ENCODE results near the gene TC2N.
"Not testable (repeated sequence)": the region's sequence is repeated elsewhere in the genome, so short reads cannot be mapped to it uniquely, and the experiment has no call there.

The TC2N gene

GRCh38 chr14:91866511-91867295, 633 bp downstream of the TC2N start:
- DNase-seq, result no peak

DNA sequence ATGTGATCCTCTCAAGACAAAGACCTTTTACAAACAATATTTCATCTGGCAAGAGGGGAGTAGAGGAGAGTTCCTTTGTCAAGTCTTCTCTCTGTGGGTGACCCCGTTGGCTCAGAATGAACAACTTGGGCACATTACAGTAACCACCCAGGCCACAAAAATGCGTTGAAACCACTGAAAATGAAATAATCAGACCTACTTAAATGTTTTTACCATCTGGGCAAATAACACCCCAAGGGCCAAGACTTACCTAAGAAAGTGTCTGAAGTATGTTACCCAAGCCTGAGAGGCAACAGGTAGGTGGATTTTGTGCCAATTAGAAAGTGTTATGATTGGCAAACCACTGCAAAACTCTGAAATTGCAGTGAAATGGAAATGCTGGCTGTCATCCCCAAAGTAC, 1.3 kb downstream of the TC2N start:
- no peak for DNase-seq

DNA sequence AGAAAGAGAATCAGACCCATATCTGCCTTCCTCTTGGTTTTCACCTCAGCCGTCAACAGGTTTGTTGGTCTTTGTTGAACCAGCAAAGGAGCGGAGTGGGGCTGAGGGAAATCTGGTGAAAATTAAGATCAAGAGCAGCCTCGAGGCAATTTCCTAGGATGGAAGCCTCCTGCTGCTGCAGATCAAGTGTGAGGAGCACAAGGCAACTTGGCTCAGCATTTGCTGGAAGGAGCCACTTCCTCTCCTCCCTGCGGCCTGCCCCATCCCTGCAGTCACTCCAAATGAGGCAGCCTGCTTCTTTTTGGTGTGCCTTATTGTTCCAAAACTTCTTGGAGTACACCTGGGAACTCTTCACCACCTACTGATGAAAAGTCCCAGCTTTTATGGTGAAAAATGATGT, 4.9 kb downstream of the TC2N start:
- no peak for DNase-seq

- no peak for DNase-seq
Measured at GRCh38 chr14:91861091-91861490, 6.2 kb downstream of the TC2N start.

DNA sequence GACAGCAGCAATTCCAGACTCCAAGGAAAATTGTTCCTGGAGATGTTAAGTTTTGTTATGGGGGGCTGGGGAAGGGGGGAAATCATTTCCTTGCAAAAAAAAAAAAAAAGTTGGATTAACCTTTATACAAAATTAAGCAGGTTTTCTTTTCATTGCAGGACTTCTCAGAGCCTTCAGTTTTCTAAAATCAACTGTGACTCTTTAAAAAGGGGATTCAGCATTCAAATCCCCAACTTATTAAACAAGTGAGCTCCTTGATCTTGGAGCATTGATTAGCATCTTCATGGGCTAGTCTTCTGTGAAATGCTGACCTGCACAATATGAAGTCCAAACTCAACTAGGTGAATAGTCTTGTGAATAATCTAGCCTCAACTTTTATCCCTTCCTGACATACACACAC, 7.1 kb downstream of the TC2N start:
- DNase-seq, result no peak

DNA sequence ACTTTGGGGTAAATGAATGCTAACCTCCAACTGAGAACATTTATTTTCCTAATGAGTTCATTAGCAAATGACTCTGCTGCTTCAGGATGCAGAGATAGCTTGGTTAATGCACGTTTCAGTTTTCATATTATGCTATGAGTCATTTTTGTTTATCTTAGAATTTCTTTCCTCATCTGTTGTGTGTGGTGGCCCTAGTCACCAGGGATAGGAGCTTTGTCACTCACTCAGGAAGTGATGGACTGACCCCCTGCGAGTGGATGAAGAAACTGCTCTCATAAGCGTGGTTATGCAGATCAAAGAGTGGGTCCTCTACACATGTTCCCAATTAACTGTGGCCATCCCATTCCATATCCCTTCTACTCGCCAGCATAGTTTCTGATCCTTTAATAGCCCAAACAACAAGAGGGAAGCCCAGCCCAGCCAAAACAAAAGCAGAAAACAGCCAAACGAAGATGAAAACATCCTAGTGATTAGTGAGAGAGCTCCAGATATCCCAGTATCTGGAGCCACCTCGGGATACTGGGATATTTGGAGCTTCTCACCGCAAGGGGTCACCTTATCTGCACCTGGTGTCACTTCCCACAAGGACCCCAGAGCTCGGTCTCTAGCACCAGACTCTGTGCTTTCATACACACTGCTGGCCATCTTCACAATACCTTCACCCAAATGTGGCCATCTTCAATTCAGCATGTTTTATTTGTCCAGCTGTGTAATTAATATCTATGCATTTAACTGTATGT, 8.6 kb downstream of the TC2N start:
- DNase-seq, result no peak

GRCh38 chr14:91857614-91858013, 9.7 kb downstream of the TC2N start:
- DNase-seq, result no peak

DNA sequence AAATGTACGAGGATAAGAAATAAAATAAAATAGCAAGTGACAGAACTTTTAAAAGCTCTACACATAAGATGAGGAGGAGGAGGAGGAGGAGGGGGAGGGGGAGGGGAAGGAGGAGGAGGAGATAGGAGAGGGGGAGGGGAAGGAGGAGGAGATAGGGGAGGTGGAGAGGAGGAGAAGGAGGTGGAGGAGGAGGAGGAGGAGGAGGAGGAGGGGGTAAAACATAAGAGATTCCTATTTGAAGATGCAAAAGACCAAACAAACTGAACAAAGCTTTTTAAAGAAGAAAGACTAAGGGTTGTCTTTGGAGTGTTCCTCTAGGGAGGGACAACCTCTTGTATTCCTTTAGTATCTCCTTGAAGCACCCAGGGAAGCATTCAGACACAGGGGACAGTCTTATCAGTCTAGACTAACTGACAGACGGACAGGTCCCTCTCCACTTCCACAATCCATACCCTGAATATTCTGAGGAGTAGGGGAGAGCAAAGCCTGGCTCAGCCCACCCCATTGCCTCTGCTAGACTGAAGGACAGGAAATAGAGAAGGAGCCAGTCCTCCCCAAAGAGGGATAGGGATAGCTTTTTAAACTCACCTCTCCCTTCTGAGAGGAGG, 12.9 kb downstream of the TC2N start:
- DNase-seq, result no peak

GRCh38 chr14:91851563-91851962, 15.8 kb downstream of the TC2N start:
- no peak for DNase-seq

DNA sequence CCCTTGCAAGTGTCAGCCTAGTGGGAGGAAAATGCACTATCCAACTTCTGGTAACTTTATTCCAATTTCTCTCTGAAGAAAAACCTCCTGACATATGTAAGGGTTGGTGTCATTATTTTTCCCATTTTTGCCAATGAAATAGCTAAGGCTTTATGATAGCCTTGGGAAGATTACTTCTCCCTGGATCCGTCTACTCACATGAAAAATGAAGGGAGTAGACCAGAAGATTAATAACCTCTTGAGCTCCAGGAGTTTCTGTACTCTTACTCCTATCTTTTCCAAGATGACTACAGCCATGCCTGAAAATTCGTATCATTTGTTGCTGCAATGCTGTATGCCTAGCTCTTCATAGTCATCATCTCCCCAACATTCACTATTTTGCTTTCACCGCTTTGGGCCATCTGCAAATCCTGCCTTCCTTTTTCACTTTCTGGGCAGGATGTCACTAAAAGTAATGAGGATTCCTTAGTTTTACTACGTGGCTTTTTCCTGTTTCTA, 18.8 kb downstream of the TC2N start:
- DNase-seq, result no peak

DNA sequence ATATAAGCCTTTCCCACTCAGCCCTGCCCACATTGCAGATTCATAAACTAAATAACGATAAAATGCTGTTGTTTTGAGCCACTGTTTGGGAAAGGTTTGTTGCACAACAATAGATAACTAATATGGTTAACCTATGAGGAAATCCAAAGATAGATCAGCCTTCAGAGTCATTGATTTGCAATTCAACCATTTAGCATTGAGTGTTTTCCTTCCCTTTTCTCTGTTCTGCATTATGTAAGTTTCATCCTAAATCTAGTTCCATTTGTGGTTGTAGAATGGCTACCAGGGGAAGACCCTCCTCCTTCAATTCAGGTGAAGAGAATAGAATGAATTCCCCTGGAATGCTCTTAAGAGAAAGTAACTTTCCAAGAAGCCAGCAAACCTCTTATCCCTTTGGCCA, 19.6 kb downstream of the TC2N start:
- DNase-seq, result no peak

- DNase-seq, result no peak
Measured at GRCh38 chr14:91845652-91846051, 21.7 kb downstream of the TC2N start.

- DNase-seq, result not testable (repeated sequence)
Measured at GRCh38 chr14:91845056-91845455, 22.3 kb downstream of the TC2N start.

- DNase-seq, result no peak
Measured at GRCh38 chr14:91844029-91844428, 23.3 kb downstream of the TC2N start.

DNA sequence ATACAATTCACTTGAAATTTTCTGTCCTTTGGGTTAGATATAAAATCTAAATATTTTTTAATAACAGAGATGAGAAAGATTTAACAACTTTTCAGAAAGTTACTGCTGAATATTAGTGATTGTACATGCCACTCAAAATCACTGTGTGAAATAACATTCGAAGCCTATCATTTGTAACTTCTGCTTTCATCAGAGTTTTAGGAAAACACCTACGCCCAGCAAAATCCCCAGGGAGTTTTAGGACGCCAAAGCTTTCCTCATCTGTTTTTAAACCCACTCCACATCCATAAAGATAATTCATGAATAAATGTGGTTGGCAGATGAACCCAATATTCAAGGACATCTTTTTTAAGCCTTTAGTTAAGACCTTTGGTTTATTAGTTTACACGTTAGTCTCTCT, 23.9 kb downstream of the TC2N start:
- no peak for DNase-seq

- no peak for DNase-seq
Measured at GRCh38 chr14:91841065-91841464, 26.3 kb downstream of the TC2N start.

DNA sequence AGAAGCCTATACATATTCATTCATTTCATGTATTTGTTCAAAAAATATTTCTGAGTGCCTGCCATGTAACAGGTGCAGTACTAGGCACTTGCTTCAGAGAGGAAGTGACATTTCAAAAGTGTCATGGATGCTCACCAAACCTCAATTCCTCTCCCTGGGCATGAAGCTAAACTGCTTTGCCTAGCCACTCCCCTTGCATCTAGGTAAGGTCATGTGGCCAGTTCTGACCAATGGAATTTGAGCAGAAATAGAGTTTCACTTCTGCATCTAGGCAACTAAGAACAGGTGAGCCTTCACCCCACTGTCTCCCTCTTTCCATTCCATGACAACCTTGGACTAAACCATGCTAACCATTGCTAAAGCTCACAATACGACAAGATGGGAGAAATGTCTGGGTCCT, 27.6 kb downstream of the TC2N start:
- DNase-seq, result no peak

DNA sequence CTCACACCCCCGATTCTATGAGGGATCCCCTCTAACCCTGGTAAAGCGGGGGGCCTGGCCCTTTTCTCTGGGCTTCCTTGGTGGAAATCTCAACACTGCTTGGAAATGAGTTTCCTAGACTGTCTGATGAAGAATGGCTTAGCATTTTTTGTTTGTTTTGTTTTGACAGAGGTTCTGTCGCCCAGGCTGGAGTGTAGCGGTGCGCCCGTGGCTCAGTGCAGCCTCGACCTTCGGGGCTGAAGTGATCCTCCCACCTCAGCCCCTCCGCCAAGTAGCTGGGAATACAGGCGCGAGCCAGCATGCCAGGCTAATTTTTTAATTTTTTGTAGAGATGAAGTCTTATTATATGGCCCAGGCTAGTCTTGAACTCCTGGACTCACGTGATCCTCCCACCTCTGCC, 30.3 kb downstream of the TC2N start:
- no peak for DNase-seq

DNA sequence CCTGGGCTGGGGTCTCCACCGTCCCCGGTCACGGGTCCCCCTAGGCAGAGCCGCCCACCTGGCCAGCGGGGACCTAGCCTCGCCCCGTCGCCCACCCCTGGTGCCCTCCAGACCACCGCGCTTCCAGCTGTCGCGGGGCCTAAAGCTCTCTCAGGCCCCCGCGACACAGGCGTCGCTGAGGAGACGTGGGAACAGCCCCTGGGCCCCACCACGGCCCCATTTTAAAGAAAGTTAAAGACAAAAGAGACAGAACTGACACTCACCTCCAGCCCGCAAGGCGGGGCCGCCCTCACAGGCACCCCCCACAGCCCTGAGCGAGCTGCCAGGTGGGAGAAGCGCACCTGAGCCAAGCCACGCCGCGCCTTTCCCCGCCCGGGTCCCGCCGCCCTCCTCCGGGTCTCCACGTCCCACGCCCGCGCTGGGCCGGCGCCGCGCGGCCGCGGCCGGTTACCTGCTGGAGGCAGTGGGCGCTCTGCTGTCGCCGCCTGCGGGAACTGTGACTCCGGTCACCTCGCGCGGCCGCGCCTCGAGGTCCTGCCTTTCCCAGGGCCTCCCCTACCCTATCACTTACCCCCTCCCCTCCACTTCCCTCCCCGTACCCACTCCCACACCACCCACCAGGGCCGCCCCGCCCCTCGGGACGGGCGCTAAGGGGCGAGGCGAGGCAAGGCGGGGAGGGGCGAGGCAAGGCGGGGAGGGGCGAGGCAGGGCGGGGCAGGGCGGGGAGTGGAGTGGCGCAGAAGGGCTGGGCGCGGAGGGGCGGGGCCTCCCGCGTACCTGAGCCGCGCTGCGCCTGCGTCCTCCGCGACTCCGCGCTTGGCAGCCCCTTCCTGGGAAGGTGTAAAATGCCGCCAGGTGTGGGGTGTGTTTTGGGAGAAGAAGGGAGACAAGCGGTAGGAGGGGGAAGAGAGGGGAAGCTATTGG, 31.2 kb downstream of the TC2N start:
- DNase-seq, result no peak

DNA sequence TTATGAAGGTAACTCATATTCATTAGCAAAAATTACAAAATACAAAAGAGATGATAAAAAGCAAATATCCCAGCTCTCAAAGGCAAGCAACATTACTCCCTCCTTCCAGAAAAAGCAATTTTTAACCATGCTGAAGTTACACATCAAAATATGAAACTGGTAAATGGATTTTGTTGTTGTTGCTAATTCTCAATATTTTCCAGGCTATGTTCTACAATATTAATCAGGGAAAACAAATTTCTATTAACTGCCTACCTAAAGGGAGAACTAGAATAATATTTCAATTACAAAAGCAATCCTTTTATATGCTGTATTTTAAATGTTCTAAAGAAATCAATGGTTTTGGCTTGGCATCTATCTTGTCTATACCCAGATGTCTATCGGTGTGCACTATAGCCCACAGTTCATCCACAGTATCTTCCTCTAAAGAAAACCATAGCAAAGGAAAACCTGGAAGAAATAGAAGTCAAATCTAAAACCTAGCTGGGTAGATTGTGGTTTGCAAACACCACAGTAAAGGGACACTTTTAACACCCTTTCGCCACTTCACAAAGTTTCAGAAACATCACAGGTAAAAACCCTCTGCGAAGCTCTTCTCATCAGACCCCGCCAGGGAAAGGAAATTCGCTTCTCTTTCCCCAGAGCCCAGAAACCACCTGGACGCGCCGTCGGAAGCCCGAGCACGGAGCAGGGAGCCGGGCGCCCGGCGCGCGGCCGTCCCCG, 32.0 kb downstream of the TC2N start:
- DNase-seq, result no peak

GRCh38 chr14:91834571-91834970, 32.8 kb downstream of the TC2N start:
- no peak for DNase-seq

DNA sequence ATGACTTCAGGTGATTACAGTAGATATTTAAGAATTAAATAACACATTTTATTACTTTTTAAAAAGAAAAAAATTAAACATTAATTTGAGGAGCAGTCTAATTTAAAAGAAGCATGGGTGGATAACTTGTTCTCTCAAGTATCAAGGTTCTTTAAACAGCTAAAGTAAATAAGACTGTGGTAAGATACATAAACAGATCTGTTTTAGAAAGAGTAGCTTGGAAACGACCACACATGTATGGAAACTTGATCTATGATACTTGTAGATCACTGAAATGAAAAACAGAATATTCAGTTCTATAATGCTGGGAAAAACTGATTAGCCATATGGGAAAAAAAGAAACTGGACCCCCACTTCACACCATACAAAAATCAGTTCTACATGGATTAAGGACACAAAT, 36.0 kb downstream of the TC2N start:
- no peak for DNase-seq
